Measurements from ENCODE around the gene GALNT5.

DNA sequence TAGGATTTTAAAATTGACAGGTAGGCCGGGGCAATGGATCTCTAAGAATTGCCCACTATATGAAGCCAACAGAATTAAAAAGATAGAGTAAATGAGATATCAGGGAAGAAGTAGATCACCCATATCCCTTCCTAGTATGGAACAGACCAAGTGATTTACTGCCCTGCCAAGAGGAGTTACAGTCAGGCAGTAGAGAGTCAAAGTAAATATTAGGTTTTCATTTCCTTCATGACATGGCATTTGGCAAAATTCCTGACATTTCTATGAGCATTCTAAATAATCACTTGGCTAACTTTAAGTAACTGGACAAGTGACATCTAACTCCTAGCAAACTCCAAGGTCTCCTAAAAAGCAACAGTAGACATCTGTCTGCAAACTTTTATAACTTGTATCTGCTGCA lies 33.5 kb downstream of the GALNT5 start:
- TF ChIP-seq, protein P1, sequence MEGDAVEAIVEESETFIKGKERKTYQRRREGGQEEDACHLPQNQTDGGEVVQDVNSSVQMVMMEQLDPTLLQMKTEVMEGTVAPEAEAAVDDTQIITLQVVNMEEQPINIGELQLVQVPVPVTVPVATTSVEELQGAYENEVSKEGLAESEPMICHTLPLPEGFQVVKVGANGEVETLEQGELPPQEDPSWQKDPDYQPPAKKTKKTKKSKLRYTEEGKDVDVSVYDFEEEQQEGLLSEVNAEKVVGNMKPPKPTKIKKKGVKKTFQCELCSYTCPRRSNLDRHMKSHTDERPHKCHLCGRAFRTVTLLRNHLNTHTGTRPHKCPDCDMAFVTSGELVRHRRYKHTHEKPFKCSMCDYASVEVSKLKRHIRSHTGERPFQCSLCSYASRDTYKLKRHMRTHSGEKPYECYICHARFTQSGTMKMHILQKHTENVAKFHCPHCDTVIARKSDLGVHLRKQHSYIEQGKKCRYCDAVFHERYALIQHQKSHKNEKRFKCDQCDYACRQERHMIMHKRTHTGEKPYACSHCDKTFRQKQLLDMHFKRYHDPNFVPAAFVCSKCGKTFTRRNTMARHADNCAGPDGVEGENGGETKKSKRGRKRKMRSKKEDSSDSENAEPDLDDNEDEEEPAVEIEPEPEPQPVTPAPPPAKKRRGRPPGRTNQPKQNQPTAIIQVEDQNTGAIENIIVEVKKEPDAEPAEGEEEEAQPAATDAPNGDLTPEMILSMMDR (optimal IDR thresholded peaks at IDR 0.05 in 1 of 3, IDR thresholded peaks at IDR 0.05 in 1 of 3, conservative IDR thresholded peaks at IDR 0.05 in 1 of 3; ENCODE audit: extremely low read depth in 1 of 3, insufficient read depth in 2 of 3, low read length in 3 of 3), result no peak
- TF ChIP-seq EZH2 (IDR thresholded peaks at IDR 0.05; ENCODE audit: low read length), result no peak
